ENCODE results near the gene S100A16.
A peak's percentile ranks its signal among the peaks of the same experiment; 100 is the strongest.
"Not testable (repeated sequence)": the region's sequence is repeated elsewhere in the genome, so short reads cannot be mapped to it uniquely, and the experiment has no call there.

The S100A16 gene

GRCh38 chr1:153583514-153583913, 29.4 kb downstream of the S100A16 start:
- not testable (repeated sequence) for DNase-seq

- DNase-seq: not testable (repeated sequence)
These were observed 30.1 kb downstream of the S100A16 start for GRCh38 chr1:153582836-153583235.

- no peak for DNase-seq
These were observed 34.0 kb downstream of the S100A16 start for GRCh38 chr1:153578936-153579335.

GRCh38 chr1:153578490-153578889, 34.4 kb downstream of the S100A16 start:
- DNase-seq: no peak

GRCh38 chr1:153577624-153578051, 35.3 kb downstream of the S100A16 start:
- no peak for DNase-seq

GRCh38 chr1:153577138-153577537, 35.8 kb downstream of the S100A16 start:
- no peak for DNase-seq

- not testable (repeated sequence) for DNase-seq
These were observed 37.4 kb downstream of the S100A16 start for GRCh38 chr1:153575497-153575896.

GRCh38 chr1:153575081-153575491, 37.9 kb downstream of the S100A16 start:
- not testable (repeated sequence) for DNase-seq

GRCh38 chr1:153573351-153573750, 39.6 kb downstream of the S100A16 start:
- DNase-seq: no peak

- DNase-seq: peak; percentile 78
These were observed 40.3 kb downstream of the S100A16 start for GRCh38 chr1:153572569-153573015.

- DNase-seq: no peak
These were observed 41.2 kb downstream of the S100A16 start for GRCh38 chr1:153571706-153572105.

- DNase-seq: no peak
These were observed 42.1 kb downstream of the S100A16 start for GRCh38 chr1:153570874-153571273.

GRCh38 chr1:153569465-153569864, 43.5 kb downstream of the S100A16 start:
- no peak for DNase-seq

GRCh38 chr1:153568367-153569099, 44.4 kb downstream of the S100A16 start:
- DNase-seq: peak; percentile 94

GRCh38 chr1:153567621-153568366, 45.1 kb downstream of the S100A16 start:
- DNase-seq: peak; percentile 75

GRCh38 chr1:153566414-153567371, 46.2 kb downstream of the S100A16 start:
- DNase-seq: peak; percentile 91

GRCh38 chr1:153565529-153566374, 47.2 kb downstream of the S100A16 start, which contains the start of gene S100A2:
TSS of gene S100A2 (minus strand) at chr1:153565844. CDS start at chr1:153563877, 1,967 bp downstream.
- DNase-seq: peak; percentile 74

GRCh38 chr1:153563991-153564390, 48.9 kb downstream of the S100A16 start:
- no peak for DNase-seq

- no peak for DNase-seq
These were observed 49.4 kb downstream of the S100A16 start for GRCh38 chr1:153563483-153563901.

GRCh38 chr1:153562021-153562420, 50.9 kb downstream of the S100A16 start:
- DNase-seq: not testable (repeated sequence)

- DNase-seq: no peak
These were observed 51.4 kb downstream of the S100A16 start for GRCh38 chr1:153561466-153561985.
